ENCODE measurements around the gene ESYT2. TPM values are rescaled to one million over a fixed set of nuclear protein-coding genes. Genes with fewer than 3 reads are reported as not detected.

The ESYT2 gene
- total RNA-seq, 6 experiments from 2014 or later, result 46.1 to 57.8 (median 52.5) TPM

DNA sequence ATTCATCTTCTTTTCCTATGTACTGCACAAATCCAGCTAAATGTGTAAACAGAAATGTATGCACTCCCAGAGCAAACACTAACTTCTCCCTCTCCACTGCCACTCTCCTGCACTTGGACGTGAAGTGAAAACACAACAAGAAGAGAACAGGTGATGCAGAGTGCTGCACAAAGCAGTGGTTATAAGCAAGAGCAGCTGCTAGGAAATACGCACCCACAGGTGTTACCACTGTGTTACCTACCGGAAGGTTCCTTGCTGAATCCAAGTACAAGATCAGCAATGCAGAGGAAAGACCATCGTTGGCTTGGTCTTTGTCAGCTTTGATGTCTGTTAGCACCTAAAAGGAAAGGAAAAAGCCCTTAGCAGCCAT lies 70.1 kb downstream of the ESYT2 start:
- no peak overlapping the region for H3K4me3 Mint-ChIP-seq
- H3K9me3 Mint-ChIP-seq, result no peaks in the 10 kb centered on the region
- peaks cover 49% of the 10 kb centered on the region for H3K36me3 Mint-ChIP-seq (ENCODE audit: low read depth)
- TF ChIP-seq, protein P1, sequence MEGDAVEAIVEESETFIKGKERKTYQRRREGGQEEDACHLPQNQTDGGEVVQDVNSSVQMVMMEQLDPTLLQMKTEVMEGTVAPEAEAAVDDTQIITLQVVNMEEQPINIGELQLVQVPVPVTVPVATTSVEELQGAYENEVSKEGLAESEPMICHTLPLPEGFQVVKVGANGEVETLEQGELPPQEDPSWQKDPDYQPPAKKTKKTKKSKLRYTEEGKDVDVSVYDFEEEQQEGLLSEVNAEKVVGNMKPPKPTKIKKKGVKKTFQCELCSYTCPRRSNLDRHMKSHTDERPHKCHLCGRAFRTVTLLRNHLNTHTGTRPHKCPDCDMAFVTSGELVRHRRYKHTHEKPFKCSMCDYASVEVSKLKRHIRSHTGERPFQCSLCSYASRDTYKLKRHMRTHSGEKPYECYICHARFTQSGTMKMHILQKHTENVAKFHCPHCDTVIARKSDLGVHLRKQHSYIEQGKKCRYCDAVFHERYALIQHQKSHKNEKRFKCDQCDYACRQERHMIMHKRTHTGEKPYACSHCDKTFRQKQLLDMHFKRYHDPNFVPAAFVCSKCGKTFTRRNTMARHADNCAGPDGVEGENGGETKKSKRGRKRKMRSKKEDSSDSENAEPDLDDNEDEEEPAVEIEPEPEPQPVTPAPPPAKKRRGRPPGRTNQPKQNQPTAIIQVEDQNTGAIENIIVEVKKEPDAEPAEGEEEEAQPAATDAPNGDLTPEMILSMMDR (IDR thresholded peaks at IDR 0.05), result no peak
- H3K4me1 Mint-ChIP-seq (ENCODE audit: low read depth), result peaks cover 8% of the 10 kb centered on the region; the same call in 1 of the 2 replicates
- peaks cover 4% of the 10 kb centered on the region; the same call in 1 of the 2 replicates for H3K27me3 Mint-ChIP-seq (ENCODE audit: insufficient read depth)
- DNase-seq, result no peak
- H3K27ac Mint-ChIP-seq, result no peak overlapping the region

DNA sequence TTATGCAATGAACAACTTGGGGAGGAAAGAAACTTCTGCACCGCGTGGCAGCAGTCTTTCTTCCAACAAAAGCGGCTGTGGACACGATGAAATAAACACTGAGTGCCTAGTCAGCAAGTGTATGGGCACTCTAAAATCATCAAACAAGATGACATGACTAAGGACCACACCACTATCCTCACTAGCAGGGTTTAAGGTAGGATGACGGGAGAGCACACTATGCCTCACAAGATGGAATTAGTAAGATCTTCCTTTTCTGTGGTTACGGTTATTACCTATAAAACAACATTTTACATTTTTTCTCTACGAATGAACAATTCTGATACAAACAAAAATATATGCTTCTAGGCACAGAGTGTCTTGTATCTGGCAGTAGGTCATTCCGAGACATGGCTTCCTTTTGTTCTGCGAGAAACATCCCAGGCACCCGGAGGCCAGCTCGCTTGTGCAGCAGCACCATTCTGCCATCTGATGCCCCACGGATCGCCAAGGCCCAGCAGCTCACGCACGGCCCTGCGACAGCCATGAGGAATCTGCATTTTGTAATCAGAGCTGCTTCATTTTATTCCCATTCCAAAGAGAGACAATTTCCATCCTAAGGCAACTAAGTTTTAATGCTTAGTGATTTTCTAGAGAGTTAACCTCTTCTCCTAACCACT lies 70.6 kb downstream of the ESYT2 start:
- Mint-ChIP-seq H3K4me3 (no peak overlapping the region), H3K36me3 (ENCODE audit: low read depth) (peaks cover 48% of the 10 kb centered on the region), H3K9me3 (no peaks in the 10 kb centered on the region), H3K27ac (no peak overlapping the region), H3K27me3 (ENCODE audit: insufficient read depth) (peaks cover 4% of the 10 kb centered on the region; the same call in 1 of the 2 replicates), H3K4me1 (ENCODE audit: low read depth) (peaks cover 8% of the 10 kb centered on the region; the same call in 1 of the 2 replicates)
- TF ChIP-seq, protein P1 (IDR thresholded peaks at IDR 0.05), result no peak
- DNase-seq, result no peak

DNA sequence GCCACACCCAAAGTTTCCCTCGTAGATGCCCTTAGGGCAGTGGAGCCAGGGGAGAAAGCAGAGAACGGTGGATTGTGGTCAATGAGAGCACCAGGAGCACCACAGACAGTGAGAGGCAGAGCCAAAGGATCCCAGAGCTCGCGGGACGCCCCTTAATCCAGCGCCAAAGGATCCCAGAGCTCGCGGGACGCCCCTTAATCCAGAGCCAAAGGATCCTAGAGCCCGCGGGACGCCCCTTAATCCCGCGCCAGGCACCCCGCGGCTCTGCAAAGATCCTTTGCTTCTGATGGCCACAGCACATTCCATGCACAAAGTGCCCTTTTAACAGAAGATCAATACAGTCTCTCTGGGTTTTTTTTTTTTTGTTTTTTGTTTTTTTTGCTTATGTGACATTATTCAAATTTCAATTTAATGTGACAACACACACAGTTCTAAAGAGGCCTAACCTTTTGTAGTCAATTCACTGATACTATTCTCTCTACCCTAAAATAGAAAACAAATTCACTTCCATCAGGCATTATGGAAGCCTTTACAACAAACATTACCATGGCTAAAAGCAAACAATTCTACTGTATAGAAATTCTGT lies 71.8 kb downstream of the ESYT2 start:
- Mint-ChIP-seq H3K9me3 (no peaks in the 10 kb centered on the region), H3K27me3 (ENCODE audit: insufficient read depth) (peaks cover 4% of the 10 kb centered on the region; the same call in 1 of the 2 replicates), H3K4me3 (no peak overlapping the region), H3K27ac (no peak overlapping the region), H3K4me1 (ENCODE audit: low read depth) (peaks cover 8% of the 10 kb centered on the region; the same call in 1 of the 2 replicates), H3K36me3 (ENCODE audit: low read depth) (peaks cover 45% of the 10 kb centered on the region)
- no peak for DNase-seq
- TF ChIP-seq, protein P1 (IDR thresholded peaks at IDR 0.05), result no peak

DNA sequence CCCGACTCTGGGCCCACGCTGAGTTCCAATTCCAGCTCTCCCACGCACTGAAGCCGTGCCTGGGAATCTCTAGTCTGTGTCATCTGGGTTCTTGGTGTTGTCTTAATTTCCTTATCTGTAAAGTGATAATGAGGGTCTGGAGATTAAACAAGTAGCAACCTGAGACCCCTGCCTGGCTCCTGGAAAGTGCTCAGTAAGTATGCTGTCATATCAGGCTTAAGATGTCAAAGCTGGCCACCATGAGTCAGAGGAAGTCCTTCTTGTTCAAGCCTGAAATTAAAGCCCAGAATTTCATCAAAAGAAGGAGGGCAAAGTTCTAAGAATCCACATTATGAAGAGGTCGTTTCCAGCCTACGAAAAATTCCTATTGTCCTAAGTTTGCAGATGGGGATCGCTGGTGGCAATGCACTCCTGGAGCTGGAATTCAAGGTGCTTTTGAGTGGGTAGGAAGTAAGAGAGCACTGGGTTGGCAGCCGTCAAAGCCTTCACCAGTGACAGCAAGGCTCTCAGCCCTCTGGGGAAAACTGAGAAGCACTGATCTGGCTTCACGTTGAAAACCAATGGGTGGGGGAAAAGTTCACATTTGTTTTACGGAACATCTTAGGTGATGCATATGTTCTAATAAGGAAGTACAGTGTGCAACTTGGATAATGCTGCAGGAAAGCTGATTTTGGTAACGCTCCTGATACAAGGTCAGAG lies 74.4 kb downstream of the ESYT2 start:
- H3K4me1 Mint-ChIP-seq (ENCODE audit: low read depth), result peaks cover 8% of the 10 kb centered on the region; the same call in 1 of the 2 replicates
- peaks cover 4% of the 10 kb centered on the region; the same call in 1 of the 2 replicates for H3K27me3 Mint-ChIP-seq (ENCODE audit: insufficient read depth)
- H3K27ac Mint-ChIP-seq, result no peak overlapping the region
- H3K36me3 Mint-ChIP-seq (ENCODE audit: low read depth), result peaks cover 31% of the 10 kb centered on the region
- no peak for DNase-seq
- TF ChIP-seq, protein P1 (IDR thresholded peaks at IDR 0.05), result no peak
- H3K9me3 Mint-ChIP-seq, result no peaks in the 10 kb centered on the region
- no peak overlapping the region for H3K4me3 Mint-ChIP-seq

DNA sequence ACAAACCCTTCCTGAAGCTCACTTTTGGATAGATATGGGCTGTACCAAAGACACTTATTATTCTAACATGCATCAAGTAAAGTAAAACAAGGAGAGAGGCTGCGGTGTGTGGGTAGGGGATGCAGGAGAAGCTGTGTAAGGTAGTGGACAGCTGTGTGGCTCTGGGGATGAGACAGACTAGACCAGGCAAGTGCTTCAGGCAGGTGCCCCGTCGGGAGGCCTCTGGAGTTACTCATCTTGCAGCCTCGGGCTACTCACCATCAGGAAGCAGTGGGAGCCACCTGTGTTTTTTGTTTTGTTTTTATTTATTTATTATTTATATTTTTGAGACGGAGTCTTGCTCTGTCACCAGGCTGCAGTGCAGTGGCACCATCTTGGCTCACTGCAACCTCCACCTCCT lies 75.4 kb downstream of the ESYT2 start:
- no peaks in the 10 kb centered on the region for H3K9me3 Mint-ChIP-seq
- peaks cover 30% of the 10 kb centered on the region for H3K36me3 Mint-ChIP-seq (ENCODE audit: low read depth)
- H3K27me3 Mint-ChIP-seq (ENCODE audit: insufficient read depth), result peaks cover 4% of the 10 kb centered on the region; the same call in 1 of the 2 replicates
- TF ChIP-seq, protein P1 (IDR thresholded peaks at IDR 0.05), result no peak
- no peak overlapping the region for H3K4me3 Mint-ChIP-seq
- no peak overlapping the region for H3K27ac Mint-ChIP-seq
- no peak for DNase-seq
- peaks cover 8% of the 10 kb centered on the region; the same call in 1 of the 2 replicates for H3K4me1 Mint-ChIP-seq (ENCODE audit: low read depth)

Data from HFFc6 (cell line).